GM21717 (cell line): ENCODE results near the gene NPR2.

Experiments
- ATAC-seq: cut with Tn5 transposase; IDR thresholded peaks from one replicate; pipeline ENCODE4 v1.9.1; 2021; ENCODE audit warnings: mild to moderate bottlenecking, moderate library complexity; ENCODE audit not compliant: unreplicated experiment

NPR2 gene

GRCh38 chr9:35798658-35799374 is 7.4 kb downstream of the NPR2 start:
- no peak for ATAC-seq

- ATAC-seq = no peak
Observed at GRCh38 chr9:35800530-35800929, 9.1 kb downstream of the NPR2 start.

GRCh38 chr9:35801328-35802128 is 10.1 kb downstream of the NPR2 start:
- ATAC-seq = no peak

GRCh38 chr9:35806101-35806500 is 14.7 kb downstream of the NPR2 start:
- ATAC-seq = no peak

GRCh38 chr9:35808433-35808832 is 17.0 kb downstream of the NPR2 start:
- no peak for ATAC-seq

GRCh38 chr9:35810122-35810521 is 18.7 kb downstream of the NPR2 start:
- ATAC-seq = no peak

GRCh38 chr9:35811381-35812024 is 20.1 kb downstream of the NPR2 start:
- ATAC-seq = no peak

- ATAC-seq = peak; percentile 61
Observed at GRCh38 chr9:35812025-35812602, 20.7 kb downstream of the NPR2 start, which contains the start of gene SPAG8. SPAG8 (minus strand) TSS chr9:35812262; CDS start chr9:35812147, 115 bp downstream.

- no peak for ATAC-seq
Observed at GRCh38 chr9:35813434-35814105, 22.2 kb downstream of the NPR2 start.

GRCh38 chr9:35814106-35814840 is 22.9 kb downstream of the NPR2 start:
- ATAC-seq = peak; percentile 18

GRCh38 chr9:35814841-35815543 is 23.6 kb downstream of the NPR2 start, which contains the start of gene HINT2:
HINT2 (minus strand) TSS chr9:35815042; CDS start chr9:35814979, 63 bp downstream.
- ATAC-seq = peak; percentile 67

- no peak for ATAC-seq
Observed at GRCh38 chr9:35816708-35817107, 25.3 kb downstream of the NPR2 start.

- ATAC-seq = no peak
Observed at GRCh38 chr9:35818341-35818740, 26.9 kb downstream of the NPR2 start.

GRCh38 chr9:35820076-35820475 is 28.7 kb downstream of the NPR2 start:
- ATAC-seq = no peak

GRCh38 chr9:35822926-35823325 is 31.5 kb downstream of the NPR2 start:
- no peak for ATAC-seq

- no peak for ATAC-seq
Observed at GRCh38 chr9:35826071-35826701, 34.8 kb downstream of the NPR2 start.

GRCh38 chr9:35827486-35827885 is 36.1 kb downstream of the NPR2 start:
- no peak for ATAC-seq

GRCh38 chr9:35828716-35829083 is 37.3 kb downstream of the NPR2 start, which contains the start of gene FAM221B:
FAM221B (minus strand) TSS chr9:35828732; CDS start chr9:35826161, 2,571 bp downstream.
- no peak for ATAC-seq
